HG02840 (cell line): ENCODE data around the gene MYL6B.
"Not testable (repeated sequence)": the region's sequence is repeated elsewhere in the genome, so short reads cannot be mapped to it uniquely, and the experiment has no call there.

Experiments
- ATAC-seq: cut with Tn5 transposase; IDR thresholded peaks from one replicate; pipeline ENCODE4 v1.9.1; 2021; ENCODE audit warnings: mild to moderate bottlenecking, moderate library complexity, moderate number of reproducible peaks; ENCODE audit not compliant: unreplicated experiment, low FRiP score

The MYL6B gene

GRCh38 chr12:56152132-56152755, at the start of gene MYL6B:
Gene MYL6B (plus strand): TSS chr12:56152587. CDS start chr12:56153919, 1,332 bp downstream.
- peak; percentile 85 for ATAC-seq

GRCh38 chr12:56102683-56103065, 49.7 kb upstream of the MYL6B start:
- no peak for ATAC-seq

- ATAC-seq: no peak
Observed at GRCh38 chr12:56103066-56103711, 49.2 kb upstream of the MYL6B start.

DNA sequence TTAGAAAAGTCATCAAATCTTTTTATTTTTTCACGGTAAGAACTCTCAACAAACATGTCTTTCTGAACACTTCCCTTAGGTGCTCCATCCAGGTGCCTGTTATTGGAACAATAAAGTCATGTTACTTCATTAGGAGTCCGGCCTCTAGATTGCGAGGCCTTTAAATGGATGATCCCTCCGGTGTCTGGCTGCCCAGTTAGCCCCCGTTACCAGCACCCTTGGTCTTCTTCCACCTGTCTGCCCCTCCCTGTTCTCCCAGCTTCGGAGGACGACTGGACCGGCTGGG, 48.6 kb upstream of the MYL6B start:
- ATAC-seq: no peak

DNA sequence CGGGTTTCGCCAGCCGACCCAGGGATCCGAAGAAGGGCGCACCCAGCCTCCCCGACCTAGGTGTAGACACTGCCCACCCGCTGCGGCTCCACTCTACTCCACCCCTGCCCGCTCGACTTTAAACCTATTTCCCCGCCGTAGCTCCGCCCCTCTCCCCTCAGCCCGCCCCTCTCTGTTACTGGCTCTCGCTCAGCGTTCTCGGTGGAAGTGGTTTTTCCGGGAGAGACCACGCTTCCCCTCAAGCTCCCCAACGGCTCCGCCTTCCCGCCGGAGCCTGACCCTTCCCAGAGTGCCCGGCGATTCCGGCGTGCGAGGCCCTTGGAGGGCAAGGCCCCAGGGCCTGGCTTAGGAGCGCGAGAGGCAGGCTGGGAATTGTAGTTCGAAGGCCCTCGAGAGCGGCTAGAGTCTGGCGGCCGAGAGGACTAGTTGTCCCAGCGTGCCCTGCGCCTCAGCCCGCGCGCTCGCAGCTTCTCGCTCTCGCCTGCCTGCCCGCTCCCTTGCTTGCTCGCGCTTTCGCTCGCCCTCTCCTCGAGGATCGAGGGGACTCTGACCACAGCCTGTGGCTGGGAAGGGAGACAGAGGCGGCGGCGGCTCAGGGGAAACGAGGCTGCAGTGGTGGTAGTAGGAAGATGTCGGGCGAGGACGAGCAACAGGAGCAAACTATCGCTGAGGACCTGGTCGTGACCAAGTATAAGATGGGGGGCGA, 48.1 kb upstream of the MYL6B start, which contains the start of gene PA2G4:
TSS of gene PA2G4 (plus strand) at position 451 of the 706 bp plus-strand sequence. CDS start at position 630, 179 bp downstream.
- peak; percentile 92 for ATAC-seq

GRCh38 chr12:56104815-56105608, 47.4 kb upstream of the MYL6B start:
- ATAC-seq: no peak

- ATAC-seq: no peak
Observed at GRCh38 chr12:56105609-56105902, 46.8 kb upstream of the MYL6B start.

- no peak for ATAC-seq
Observed at GRCh38 chr12:56107242-56107641, 45.1 kb upstream of the MYL6B start.

DNA sequence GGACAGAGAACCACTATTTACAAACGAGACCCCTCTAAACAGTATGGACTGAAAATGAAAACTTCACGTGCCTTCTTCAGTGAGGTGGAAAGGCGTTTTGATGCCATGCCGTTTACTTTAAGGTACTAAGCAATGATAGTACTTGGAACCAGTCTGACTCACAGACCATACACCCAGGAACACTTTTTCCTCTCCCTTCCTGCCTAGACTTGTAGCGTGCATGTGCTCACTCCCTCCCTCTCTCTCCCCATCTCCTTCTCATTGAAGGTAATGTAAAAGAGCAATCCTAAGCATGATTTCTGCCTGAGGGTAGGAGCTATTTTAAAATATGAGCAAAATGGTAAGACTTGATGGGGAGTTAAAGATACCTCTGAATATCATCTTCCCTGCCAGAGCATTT, 41.8 kb upstream of the MYL6B start:
- no peak for ATAC-seq

GRCh38 chr12:56114084-56114483, 38.3 kb upstream of the MYL6B start:
- no peak for ATAC-seq

DNA sequence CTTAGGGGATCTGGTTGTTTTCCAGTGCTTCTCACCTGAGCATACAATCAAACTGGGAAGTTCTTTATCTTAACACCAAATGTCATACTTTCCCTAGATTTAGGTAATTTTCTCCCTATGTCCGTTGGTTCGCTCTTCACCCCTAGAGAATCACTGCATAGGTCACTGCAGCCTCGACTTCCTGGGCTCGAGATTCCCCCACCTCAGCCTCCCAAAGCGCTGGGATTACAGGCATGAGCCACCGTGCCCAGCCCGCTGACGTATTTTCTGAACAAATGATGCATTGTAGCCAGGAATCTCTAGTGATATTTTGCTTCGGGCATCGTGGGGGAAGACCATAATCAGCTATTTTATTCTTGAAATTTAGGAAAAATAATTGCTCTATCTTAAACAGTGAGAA, 37.1 kb upstream of the MYL6B start:
- no peak for ATAC-seq

- peak; percentile 45 for ATAC-seq
Observed at GRCh38 chr12:56116267-56117081, 35.9 kb upstream of the MYL6B start, which contains the start of gene RPL41. Gene RPL41 (plus strand): TSS chr12:56116633.

- not testable (repeated sequence) for ATAC-seq
Observed at GRCh38 chr12:56117082-56117706, 35.2 kb upstream of the MYL6B start.

DNA sequence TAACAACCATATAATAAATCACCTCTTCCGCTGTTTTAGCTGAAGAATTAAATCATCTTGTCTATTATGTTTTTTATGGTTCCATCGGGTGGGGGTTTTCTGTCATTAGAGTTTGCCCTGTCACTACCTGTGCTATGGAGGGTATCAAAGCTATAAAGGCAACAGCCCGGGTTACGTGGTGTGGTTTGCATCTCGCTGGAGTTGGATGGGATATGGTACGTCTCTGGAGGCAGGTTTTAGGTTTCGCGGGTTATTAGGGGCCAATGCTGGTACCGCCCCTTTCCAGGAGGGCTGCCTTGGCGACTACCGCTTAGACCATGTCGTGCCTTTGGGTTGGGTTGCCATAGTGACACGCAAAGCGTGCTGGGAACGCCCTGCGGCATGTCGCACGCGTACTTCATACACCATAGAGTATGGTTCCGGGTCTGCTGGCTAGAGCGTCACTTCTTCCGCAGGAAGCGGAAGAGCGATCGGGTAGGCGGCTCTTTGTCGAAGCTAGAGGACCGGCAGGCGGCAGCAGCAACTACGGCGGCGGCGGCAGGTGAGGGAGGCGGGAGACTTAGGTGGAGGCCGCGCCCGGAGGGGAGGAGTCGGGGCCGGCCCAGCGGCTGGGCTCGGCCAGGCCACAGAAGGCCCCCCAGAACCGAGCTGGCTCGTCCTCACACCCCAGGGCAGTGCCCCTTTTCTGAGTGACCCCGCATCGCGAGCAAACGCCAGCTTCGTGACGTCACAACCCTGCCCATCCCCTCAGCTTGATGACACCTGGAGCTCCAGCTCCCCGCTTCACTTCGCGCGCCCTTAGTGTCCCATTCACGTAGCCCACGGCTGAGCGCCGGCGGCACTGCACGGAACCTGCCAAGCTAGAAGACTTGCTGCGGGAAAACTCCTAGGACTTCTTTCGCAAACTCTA, 34.4 kb upstream of the MYL6B start, which contains the start of gene ZC3H10:
TSS of gene ZC3H10 (plus strand) at position 489 of the 910 bp plus-strand sequence. CDS start 2,297 bp downstream, outside the sequence.
- ATAC-seq: peak; percentile 78

- ATAC-seq: no peak
Observed at GRCh38 chr12:56118688-56119357, 33.6 kb upstream of the MYL6B start.

- no peak for ATAC-seq
Observed at GRCh38 chr12:56119361-56119796, 33.0 kb upstream of the MYL6B start.

GRCh38 chr12:56120158-56120846, 32.1 kb upstream of the MYL6B start:
- no peak for ATAC-seq
